Jurkat, Clone E6-1 (cell line): ENCODE results near the gene FUT2.
A peak's percentile ranks its signal among the peaks of the same experiment; 100 is the strongest.

ENCODE experiments used
- DNase-seq: peaks from one replicate; pipeline ENCODE4 v3.0.0-alpha.2; 2011; ENCODE audit warnings: low read depth, low spot score
- H3K4me3 ChIP-seq: 2 replicates; pipeline ENCODE4 v1.5.1; 2011; ENCODE audit warnings: mild to moderate bottlenecking, low read length, control low read depth, moderate library complexity

Gene FUT2

DNA sequence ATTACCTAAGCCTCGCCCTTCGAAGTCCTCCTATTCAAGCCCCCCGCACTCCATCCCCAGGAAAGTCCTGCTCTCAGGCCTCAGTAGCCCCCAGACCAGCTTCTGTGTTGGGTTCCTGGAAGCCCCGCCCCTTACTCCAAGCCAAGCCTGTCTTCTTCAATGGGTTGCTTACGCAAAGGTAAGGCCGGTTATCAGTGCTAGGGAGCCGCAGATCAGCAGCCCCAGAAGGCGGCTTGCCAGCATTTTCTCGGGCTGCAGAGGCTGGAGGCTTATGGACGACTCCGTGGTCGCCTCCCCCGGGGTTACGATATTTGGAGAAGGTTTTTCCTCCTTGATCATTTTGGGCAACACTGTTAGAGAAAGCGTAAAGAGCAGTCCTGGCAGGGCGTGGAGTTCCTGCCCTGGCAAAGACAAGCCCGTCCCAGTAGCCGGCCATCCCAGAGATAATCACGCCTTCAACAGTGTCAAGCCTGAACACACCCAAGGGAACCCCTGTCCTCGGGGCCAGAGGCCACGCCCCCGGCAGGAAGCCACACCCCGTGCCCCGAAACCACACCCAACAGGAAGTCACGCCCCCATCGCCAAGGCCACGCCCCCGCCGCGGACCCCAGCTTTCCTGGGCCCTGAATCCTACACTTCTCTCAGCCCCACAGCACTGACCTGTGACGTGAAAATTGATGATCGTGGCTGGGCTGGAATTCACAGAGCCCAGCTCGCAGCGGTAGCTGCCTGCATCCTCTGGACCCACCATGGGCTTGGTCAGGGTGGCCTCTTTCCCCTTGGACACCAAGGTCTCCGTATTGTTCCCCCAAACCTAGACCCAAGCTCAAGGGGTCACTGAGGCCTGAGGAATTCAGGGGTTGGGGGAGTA lies 45.6 kb downstream of the FUT2 start:
- no peak for DNase-seq
- no peak overlapping the region for H3K4me3 ChIP-seq

- DNase-seq = no peak
- H3K4me3 ChIP-seq = no peak overlapping the region
Measured at GRCh38 chr19:48742096-48742495, 46.3 kb downstream of the FUT2 start.

DNA sequence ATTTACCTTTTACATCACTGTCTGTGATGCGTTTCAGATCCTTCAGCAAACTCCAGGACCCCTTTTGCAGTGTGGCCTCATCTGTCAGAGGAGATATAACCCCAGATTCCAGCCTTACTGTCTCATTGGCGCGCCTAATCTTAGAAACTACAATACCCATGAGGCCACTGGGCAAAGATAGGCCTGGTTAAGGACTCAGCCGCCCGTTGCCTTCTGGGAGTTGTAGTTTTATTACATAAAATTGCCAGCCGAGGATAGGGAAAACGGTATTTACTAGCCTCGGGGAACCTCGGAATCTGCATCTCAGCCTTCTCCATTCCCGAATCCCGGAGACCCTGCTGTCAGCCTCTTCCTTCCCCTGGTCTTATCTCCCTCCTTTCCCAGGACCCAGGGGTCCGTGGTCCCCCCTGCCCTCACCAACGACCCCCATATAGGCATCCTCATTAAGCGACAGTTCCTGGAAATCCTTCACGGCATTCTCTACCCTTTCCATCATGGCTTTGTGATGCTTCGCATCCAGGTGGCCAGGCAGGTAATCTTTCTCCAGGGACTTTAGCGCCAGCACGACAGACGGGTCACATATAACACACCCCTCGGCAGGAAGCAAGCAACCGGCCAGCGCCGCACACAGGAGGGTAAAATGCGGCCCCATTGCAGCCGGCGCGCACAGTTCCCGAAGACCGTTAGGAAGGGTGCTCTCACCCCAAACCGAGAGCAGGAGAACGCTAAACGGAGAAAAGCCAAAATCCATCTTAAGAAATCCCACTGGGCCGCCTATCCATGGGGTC lies 49.6 kb downstream of the FUT2 start:
- peak overlapping the region; percentile 53 for H3K4me3 ChIP-seq
- DNase-seq = peak; percentile 72

DNA sequence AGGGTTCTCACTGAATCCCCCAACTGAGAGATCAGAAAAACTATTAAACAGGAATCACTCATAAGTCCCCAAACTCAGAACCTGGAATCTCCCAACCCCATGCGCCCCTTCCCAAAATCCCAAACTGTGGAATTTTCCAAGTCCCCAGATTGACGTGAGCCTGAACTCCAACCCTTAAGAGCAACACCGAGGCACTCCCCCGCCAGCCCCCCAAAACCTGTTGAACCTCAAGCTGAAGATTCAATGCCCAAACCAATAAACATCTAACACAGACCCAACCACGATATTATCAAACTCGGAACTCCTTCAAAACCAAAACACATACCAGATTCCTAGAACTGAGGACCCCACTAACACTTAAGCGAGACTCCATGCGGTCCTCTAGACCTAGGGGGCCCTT lies 50.3 kb downstream of the FUT2 start:
- no peak for DNase-seq
- H3K4me3 ChIP-seq = no peak overlapping the region

GRCh38 chr19:48746738-48747575 lies 51.2 kb downstream of the FUT2 start, which contains the start of gene IZUMO1:
TSS of gene IZUMO1 (minus strand) at chr19:48746909. CDS start at chr19:48745859, 1,050 bp downstream.
- peak within 1 kb of the TSS; percentile 51 for H3K4me3 ChIP-seq
- DNase-seq = peak; percentile 66

GRCh38 chr19:48749571-48750198 lies 53.9 kb downstream of the FUT2 start:
- no peak for DNase-seq
- no peak overlapping the region for H3K4me3 ChIP-seq

DNA sequence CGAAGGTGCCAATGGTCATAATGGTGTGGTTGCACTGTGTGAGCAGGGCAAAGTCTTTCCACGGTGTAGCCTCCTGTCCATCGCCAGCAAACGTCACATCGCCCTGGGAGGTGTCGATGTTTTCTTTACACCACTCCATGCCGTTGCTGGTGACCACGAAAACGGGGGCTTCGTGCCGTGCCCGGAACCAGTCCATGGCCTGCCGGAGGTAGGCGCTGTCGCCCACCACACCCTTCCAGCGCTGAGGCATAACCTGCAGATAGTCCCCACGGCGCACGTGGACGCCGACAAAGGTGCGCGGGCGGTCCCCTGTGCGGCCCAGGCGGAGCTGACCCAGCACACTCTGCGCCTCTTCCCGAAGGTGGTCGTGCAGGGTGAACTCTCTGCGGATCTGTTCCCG lies 54.6 kb downstream of the FUT2 start:
- no peak for DNase-seq
- no peak overlapping the region for H3K4me3 ChIP-seq

- DNase-seq = no peak
- H3K4me3 ChIP-seq = no peak overlapping the region
Measured at GRCh38 chr19:48750771-48751504, 55.2 kb downstream of the FUT2 start.

- DNase-seq = no peak
- H3K4me3 ChIP-seq = no peak overlapping the region
Measured at GRCh38 chr19:48751845-48752495, 56.2 kb downstream of the FUT2 start.

- DNase-seq = no peak
- no peak within 1 kb of the TSS for H3K4me3 ChIP-seq
Measured at GRCh38 chr19:48752496-48753365, 57.0 kb downstream of the FUT2 start, which contains the start of gene FUT1. TSS of gene FUT1 (minus strand) at chr19:48752641. CDS start at chr19:48751281, 1,360 bp downstream.

DNA sequence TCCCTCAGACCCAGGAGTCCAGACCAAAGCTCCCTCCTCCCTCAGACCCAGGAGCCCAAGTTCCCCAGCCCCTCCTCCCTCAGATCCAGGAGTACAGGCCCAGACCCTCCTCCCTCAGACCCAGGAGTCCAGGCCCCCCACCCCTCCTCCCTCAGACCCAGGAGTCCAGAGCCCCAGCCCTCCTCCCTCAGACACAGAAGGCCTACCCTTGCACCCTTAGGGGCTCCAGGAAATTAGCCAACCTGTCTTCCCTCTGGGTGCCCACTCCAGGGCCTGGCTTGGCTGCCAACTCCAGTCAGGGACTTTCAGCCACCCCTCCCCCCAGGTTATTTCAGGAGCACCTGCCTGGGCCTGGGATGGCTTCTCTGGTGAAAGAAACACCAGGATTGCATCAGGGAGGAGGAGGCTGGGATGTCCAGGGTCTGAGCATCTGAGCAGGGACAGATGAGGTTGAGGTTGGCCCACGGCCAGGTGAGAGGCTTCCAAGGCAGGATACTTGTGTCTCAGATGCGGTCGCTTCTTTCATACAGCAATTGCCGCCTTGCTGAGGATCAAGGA lies 59.4 kb downstream of the FUT2 start, which contains the start of gene FGF21:
TSS of gene FGF21 (plus strand) at position 441 of the 558 bp plus-strand sequence. CDS start 713 bp downstream, outside the sequence.
- H3K4me3 ChIP-seq = no peak within 1 kb of the TSS
- peak; percentile 44 for DNase-seq
